NCI-H2227 treated with DMSO at 0.1 percent for 48 hours (cell line): ENCODE measurements around the gene EMP2.
"Not testable (repeated sequence)": the region's sequence is repeated elsewhere in the genome, so short reads cannot be mapped to it uniquely, and the experiment has no call there.

Source experiments
- DNase-seq: peaks from one replicate; lab custom pipeline; 2025; lab: John Stamatoyannopoulos, UW

The EMP2 gene, protein sequence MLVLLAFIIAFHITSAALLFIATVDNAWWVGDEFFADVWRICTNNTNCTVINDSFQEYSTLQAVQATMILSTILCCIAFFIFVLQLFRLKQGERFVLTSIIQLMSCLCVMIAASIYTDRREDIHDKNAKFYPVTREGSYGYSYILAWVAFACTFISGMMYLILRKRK

DNA sequence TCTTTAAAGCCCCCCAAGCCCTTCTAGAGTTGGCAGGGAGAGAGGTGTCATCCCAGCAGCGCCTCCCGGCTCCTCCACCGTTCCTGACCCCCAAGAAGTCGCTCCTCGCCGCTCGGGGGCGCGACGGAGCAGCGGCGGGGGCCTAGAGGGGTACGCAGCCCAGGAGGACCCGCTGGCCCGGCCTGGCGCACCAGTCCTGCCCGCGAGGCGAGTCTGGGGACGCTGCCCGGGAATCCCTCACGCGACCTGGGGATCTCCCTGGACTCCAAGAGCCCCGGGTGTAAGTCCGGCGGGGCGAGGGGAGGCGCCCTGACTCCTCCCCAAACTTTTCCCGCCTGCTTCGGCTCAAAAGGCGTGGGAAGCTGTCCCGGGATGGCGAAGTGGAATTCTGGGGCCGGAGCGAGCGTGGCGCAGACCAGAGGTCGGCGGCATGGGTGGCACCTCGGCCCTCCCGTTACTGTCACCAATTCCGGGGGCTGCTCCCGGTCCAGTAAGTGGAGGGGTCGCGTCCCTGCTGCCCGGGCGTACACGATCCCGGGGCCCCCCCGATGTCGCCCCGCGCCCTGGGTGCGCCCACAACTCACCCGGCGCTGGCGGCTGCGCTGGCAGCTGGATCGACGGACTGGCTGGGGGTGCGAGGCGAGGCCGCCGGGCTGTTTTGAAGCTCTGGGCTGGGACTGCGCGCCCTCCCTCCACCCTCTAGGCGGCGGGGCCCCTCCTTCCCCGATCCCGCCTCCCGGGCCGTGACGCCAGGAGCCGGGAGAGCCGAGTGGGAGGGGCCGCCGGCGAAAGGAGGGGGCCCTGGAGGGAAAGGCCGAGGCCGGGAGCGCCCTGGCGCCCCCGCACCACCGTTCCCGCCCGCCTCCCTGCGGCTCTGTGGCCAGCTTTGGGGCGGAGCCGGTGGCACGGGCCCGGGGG is at the start of gene EMP2:
Gene EMP2 (minus strand): TSS at position 634 of the 918 bp plus-strand sequence. CDS start 32,981 bp downstream, outside the sequence.
- DNase-seq: no peak

DNA sequence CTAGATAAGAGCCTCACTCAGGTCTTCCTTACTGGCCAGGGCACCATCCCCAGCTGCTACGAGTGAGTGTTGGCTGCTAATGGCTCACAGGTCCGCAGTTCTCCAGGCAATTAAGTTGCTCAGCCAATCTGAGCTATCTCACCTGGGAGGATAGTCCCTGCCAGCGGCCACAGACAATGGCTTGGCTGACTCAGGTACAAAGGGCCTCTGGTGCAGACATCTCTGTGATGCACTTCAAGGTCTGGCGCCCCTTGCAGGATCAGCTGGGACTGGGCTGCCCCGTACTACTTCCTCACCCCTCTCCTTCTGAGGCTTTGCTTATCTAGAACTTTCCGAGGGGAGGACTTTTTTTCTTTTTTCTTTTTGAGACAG is 49.2 kb upstream of the EMP2 start:
- DNase-seq: no peak

DNA sequence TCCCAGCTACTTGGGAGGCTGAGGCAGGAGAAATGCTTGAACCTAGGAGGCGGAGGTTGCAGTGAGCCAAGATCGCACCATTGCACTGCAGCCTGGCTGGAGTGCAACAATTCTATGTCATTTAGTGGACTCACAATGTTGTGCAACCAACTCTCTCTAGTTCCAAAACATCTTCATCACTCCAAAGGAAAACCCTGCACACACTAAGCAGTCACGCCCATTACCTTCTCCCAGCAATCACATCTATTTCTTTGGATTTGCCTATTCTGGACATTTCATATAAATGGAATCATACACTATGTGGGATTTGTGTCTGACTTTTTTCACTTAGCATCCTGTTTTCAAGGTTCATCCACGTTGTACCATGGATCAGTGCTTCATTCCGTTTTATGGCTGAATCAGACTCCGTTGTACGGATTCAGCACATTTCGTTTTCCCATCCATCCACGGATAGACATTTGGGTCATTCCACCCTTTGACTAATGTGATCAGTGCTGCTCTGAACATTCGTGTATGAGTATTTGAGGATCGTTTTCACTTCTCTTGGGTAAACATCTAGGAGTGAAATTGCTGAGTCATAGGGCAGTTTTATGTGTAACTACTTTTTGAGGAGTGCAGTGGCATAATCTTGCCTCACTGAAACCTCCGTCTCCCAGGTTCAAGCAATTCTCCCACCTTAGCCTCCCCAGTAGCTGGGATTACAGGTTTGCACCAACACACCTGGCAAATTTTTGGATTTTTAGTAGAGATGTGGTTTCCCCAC is 45.4 kb upstream of the EMP2 start:
- DNase-seq: no peak

DNA sequence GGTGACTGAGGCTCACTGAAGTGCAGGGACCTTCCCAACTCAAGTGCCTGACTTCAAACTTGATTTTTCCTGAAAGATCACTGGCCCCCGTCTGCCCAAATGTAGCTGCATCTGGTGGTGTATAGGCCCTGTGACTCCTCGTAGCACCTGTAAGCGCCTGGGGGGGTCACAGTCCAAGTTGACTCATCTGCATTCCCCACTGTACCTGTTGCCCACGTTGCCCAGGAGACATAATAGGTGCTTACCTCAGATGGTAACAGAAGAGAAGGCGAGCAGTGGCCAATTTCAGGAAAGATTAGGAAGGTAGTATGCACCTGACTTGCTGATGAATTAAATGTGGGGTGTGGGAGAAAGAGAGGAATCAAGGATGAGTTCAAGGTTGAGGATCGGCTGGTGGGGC is 44.1 kb upstream of the EMP2 start:
- no peak for DNase-seq

DNA sequence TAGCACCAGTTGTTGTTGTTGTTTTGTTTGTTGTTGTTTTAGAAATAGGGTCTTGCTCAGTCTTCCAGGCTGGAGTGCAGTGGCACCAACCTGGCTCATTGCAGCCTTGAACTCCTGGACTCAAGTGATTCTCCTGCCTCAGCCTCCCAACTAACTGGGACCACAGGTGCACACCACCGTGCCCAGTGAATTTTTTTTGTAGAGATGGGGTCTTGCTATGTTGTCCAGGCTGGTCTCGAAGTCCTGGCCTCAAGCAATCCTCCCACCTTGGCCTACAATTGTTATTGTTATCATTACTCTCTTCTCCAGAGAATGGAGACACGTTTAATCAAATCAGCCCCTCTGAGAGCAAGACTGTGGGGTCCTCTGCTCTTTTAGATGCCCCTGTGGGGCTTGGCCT is 42.7 kb upstream of the EMP2 start:
- DNase-seq: no peak

DNA sequence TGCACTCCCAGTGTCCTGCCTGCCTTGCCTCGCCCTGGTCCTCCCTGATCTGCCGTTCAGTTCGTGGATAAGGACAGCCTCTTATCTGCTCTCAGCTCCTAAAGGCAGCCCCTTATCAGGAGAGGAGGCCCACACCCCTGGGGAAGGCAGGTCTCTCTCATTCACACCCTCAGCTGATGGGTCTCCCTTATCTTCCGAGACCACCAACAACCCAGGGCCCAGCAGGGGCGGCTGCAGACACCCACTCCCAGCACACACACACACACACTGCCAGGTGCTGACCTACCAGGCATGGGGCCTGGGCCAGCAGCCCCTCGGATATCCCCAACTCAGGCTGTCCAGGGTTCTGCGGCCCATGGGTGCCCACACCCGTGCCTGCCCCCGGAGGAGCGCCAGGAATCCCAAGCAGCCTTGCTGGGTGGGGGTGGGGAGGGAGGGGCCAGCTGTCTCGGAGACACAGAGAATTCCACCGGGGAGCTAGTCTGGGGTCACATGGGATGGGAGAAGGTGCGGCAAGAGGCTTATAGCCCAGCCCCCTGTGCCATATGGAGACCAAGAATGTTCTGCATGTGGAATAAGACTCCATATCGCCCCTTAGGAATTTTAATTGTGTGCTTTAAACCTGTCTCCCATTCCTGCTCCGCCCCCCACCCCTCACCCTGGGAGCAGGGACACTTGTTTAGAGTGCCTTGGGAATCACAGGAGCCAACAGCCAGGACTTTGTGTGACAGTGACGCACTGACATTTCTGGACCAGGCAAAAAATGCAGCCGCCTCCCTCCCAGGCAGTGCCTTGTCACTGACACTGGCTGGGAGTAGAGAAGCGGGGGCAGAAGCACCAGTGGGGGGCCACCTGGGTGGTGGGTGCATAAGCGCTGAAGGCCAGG is 41.9 kb upstream of the EMP2 start:
- no peak for DNase-seq

DNA sequence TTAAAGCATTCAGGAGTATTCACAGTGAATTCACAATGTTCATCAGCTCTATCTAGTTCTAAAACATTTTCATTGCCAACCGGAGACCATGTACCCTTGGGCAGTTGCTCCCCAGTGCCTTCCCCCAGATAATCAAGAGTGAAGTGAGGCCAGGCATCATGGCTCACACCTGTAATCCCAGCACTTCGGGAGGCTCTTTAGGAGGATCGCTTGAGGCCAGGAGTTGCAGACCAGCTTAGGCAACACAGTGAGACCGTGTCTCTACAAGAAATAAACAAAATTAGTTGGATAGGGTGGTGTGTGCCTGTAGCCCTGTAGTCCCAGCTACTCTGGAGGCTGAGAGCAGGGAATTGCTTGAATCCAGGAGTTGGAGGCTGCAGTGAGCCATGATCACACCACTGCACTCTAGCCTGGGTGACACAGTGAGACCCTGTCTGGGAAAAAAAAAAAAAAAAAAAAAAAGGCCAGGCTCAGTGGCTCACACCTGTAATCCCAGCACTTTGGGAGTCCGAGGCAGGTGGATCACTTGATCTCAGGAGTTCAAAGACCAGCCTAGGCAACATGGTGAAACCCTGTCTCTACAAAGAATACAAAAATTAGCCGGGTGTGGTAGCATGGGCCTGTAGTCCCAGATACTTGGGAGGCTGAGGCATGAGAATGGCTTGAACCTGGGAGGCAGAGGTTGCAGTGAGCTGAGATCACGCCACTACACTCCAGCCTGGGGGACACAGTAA is 41.0 kb upstream of the EMP2 start:
- not testable (repeated sequence) for DNase-seq

DNA sequence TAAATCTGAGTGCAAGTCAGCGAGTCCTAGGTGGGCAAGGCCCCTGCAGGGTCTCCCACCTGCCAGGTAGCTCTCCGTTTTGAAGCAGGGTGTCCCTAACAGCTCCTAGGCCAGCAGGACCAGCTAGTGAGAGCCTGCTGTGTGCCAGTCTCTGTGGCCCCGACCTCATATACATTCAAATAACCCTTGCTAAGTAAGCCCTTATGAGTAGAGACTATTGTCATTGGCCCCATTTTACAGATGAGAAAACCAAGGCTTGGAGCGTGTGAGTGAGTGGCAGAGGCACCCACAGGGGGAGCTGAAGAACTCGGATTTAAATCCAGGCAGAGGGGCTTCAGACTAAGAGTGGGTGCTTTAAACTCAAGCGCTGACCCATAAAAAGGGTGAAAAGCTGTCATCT is 39.7 kb upstream of the EMP2 start:
- DNase-seq: no peak

DNA sequence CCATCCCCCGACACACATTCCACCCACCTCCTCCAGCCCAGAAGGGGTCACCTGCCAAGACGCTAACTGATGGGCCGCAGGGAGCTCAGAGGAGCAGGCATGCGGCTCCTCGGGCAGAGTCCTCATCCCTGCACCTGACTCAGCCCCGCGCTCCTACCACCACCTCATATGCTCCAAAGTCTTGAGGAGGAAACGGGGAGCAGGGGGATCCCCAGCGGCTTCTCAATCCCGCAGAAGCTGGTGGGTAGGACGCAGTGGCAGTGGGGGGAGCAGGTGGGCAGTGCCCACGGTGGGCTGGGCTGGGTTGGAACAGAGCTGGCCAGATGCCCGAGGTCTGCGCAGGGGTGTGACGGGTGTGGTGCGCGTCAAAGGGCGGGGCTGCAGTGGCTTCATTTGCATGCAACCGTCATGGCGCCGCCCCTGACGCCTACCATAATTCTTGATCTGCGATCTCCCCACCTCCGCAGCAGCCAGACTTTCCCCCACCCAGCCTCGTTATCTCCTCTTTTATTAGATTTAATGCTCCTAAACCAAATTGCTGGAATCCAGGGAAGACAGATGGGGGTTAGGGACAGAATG is 39.0 kb upstream of the EMP2 start:
- DNase-seq: peak; percentile 1

DNA sequence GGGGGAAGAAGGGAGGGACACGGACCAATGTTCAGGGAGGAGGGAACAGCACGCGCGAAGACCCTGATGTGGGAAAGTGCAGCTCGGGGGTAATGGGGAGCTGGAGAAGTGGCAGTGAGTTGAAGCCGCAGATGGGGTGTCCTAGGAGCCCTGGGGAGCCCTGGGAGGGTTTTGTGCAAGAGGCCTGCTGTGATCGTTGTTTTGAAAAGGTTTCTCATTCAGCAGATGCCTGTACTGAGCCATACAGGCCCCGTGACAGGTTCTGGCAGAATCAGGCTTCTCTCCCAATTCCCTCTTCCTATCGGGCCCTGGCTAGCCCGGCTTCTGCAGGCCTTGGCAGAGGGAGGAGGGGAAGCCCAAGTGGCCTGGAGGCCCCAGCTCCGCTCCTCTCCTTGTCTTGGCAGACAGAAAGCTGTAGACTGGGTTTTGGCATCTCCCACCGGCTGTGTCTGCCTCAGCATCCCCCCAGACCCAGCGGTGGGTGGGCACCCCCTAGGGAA is 38.4 kb upstream of the EMP2 start:
- no peak for DNase-seq

DNA sequence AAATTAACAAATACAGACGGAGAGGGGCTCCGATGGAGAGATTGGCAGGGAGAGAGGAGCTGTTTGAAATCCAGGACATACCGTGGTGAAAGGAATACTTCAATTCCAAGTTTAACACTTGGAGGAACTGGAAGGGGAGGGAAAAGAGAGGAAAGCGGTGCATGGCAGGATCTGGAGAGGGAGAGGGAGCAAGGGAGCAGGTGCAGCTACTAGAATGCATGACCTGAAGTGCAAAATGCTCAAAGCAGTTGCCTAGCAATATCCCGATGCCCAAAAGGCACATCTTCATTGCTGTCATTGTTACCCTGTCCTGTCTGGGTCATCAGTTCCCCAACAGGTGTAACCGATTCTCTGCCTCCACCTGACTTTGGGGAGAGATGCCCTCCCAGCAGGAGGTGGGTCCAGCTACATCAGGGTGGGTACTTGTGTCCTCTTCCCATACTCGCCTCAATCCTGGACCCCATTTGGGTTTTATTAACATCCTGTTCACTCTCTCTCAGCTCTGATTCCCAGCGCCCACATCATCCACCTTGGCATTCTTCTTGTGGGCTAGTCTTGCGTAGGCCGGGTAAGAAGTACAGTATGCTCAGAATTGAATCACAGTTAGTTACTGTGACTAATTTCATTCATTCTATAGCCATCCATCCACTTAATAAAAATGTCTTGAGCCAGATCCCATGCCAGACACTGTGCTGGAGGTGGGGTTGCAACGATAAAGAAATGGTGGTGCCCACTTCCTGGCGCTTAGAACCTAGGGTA is 37.4 kb upstream of the EMP2 start:
- no peak for DNase-seq

DNA sequence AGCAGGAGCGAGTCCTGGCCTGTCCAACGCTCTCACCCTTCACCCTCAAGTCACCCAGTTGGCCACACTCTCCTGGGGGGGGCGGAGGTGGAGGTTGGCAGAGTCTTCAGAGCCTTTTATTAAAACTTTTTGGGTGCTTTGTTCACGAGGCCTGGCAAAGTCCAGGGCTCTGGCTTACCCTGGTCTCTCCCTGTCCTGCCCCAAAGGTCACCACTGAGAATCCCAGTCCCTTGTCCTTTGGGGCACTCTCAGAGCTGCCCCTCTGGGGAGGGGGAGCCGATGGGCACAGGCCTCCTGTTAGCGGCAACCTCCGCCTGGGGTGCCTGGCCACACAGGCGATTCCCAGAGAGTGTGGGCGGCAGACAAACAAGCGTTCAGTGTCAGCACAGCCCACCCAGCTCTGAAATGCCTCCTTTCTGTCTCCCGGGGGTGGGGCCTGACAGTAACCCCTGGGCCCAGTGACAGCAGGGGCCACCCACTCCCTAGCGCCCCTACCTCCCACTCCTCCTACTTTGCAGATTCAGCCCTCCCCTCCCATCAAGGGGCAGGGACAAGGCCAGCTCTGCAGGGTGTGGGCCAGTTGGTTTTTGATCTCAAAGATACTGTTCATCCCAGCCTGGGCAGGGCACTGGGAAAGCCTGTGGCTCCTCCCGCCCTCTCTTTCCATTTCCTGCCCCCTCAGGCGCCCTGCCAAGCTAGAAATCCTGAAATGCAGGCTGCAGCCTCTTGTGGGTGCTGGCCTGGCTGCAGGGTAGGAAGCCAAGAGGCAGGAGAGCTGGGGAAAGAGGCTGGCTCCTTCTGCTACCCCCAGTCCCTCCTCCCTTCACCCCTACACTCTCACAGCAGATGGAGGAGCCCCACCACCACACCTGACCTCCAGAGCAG is 36.6 kb upstream of the EMP2 start:
- no peak for DNase-seq

DNA sequence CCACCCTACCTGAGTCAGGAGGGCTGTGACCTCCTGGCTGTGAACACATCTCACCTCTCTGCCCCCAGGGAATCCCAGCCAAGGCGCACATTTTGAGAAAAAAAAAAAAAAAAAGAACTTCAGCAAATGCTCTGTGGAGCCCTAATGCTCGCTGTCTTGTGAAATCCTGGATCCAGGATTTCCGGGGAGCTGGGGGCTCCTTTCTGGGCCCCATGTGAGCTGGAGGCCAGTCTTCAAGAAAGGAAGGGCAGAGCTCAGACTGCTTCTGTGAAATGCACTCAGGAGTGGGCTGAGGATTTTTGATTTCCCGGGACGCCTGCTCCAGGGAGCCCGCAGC is 36.0 kb upstream of the EMP2 start:
- no peak for DNase-seq

DNA sequence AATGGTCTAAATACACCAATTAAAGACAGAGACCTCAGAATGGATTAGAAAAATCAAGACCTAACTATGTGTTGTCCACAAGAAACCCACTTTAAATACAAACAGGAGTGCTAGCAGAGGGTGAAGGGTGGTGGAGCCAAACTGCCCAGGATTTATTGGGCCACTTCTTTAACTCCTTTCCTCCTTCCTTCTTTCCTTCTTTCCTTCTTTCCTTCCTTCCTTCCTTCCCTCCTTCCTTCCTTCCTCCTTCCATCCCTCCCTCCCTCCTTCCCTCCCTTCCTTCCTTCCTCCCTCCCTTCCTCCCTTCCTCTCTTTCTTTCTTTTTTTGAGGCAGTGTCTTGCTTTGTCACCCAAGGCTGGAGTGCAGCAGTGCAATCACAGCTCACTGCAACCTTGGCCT is 34.3 kb upstream of the EMP2 start:
- no peak for DNase-seq

DNA sequence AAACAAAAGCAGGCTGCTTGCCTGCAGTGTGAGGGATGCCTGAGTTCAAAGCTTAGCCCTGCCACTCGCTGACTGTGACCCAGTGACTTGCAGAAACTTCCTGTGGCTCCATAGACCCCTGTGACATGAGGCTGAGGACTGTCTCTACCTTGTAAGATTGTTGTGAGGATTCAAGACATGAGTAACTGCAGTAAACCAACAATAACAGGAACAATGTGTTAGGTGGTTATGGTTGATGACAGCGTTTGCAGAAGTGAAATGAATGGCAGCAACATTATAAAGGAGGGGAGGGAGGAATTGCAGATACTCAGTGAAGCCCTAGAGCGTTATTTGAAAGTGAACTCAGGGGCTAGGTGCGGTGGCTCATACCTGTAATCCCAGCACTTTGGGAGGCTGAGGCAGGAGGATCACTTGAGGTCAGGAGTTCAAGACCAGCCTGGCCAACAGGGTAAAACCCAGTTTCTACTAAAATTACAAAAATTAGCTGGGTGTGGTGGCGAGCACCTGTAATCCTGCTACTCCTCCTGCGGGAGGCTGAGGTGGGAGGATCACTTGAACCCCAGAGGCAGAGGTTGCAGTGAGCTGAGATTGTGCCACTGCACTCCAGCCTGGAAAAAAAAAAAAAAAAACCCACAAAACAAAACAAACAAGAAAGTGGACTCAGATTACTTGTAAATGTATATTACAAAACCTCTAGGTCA is 33.5 kb upstream of the EMP2 start:
- DNase-seq: no peak

DNA sequence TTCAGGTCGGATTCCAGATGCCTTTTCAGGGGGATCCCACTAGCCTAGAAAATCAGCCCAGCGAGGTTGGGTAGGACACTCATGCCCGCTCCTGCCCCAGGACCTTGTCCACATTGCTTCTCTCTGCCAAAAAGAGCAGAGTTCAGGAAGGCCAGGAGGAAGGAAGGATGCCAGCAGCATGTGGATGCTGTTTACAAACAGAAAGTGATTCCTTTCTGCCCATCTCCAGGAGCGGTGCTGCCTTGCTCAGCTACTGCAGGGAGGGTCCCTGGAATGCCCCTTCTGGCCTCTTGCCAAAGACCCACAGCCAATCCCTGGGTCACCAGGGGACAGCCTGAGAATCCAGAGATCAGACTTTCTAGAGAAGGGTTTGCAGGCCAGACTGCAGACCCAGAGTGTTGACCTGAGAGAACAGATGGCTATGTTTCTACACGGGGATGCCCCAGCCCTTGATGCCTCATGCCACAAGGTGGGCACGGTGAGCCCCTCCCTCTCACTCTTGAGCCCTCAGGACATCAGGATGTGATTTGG is 32.3 kb upstream of the EMP2 start:
- DNase-seq: no peak

DNA sequence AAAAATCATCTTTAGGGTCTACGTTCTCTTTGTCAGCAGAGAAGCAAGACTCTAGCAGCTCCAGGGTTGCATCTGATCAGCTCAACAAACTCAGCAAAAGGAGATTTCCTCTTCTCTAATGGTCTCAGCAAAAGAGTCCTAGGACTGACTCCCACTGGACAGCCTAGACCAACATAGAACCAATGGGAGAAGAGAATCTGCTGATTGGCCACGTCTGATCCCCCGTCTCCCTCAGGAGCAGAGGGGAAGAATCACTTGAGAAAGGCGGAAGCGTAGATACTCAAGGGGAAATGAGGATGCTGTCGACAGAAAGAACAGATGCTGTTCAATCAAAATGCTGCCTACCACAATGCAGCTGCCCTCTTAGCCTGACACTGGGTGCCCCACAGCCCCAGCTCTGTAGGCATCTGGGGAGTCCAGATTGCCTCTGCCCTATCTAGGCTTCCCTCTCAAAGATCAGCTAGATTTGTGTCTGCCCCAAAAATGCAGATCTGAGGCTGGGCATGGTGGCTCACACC is 31.5 kb upstream of the EMP2 start:
- DNase-seq: no peak
